ENCODE results near the gene SF3A2. TPM values are rescaled to one million over a fixed set of nuclear protein-coding genes. Genes with fewer than 3 reads are reported as not detected.

The SF3A2 gene
- total RNA-seq, 1 donor from 2014 or later, result 43.4 TPM

DNA sequence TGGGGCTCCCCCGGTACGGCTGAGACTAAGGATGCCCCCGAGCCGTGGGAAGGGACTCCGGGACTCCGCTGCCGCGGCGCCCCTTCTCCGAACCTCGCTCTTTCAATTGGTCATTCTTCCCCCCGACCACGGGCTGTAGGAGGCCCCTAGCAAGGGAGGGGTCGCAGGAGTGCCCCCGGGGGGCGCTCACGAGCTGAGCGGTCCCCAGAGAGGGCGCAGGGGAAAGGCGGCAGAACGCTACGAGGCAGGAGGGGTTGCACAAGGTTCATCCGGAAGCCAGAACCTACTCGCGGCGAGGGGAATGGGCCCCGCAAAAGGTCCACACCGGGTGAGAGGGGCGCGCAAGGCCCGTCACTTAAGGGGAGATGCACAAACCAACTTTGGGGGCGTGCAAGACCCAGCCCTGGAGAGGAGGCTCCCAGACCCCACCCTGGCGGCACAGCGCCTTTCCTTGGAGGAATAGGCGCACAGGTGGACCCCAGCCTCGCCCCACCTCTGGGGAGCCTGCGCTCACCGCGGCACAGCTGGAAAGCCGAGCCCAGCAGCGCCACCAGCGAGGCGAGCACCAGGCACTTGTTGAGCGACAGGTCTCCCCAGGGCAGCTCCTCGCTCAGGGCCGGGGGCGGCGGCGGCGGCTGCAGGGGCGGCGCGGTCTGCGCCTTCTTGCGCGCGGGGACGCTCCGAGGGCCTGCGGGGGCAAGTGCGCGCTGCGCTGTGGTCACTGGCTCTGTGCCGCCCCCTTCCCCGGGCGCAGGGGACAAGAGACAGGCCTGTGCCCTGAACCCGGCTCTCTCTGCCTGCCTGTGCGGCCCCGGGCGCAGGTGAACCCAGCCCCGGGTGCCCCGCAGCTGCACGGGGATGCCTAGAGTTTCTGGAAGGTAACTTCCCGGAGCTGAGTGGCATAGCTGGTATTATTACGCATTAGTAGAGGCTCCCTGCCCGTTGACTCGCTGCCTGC lies 16.8 kb downstream of the SF3A2 start:
- DNase-seq, result no peak

GRCh38 chr19:2254064-2254872 lies 17.6 kb downstream of the SF3A2 start:
- DNase-seq, result peak; percentile 61

- no peak for DNase-seq
Measured at GRCh38 chr19:2255112-2255845, 18.7 kb downstream of the SF3A2 start.

GRCh38 chr19:2255982-2256685 lies 19.5 kb downstream of the SF3A2 start, which contains the start of gene JSRP1:
TSS of gene JSRP1 (minus strand) at chr19:2256417. CDS start at chr19:2255314, 1,103 bp downstream.
- no peak for DNase-seq

GRCh38 chr19:2259336-2259735 lies 22.7 kb downstream of the SF3A2 start:
- DNase-seq, result no peak

DNA sequence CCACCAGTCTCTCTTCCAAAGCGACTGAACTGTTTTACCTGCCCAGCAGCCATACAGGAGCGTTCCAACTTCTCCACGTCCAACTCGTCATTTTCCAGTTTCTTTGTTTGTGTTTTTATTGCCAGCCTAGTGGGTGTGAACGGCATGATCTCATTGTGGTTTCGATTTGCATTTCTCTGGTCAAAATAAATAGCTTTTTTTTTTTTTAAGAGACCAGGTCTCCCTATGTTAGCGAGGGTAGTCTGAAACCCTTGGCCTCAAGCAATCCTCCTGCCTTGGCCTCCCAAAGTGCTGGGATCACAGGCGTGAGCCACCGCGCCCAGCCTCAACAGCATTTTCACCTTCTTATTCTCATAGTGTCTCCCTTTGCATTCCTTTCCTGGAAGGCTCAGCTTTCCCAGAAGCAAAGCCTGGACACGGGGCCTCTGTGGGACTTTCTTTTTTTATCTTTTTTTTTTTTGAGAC lies 23.7 kb downstream of the SF3A2 start:
- DNase-seq, result no peak

DNA sequence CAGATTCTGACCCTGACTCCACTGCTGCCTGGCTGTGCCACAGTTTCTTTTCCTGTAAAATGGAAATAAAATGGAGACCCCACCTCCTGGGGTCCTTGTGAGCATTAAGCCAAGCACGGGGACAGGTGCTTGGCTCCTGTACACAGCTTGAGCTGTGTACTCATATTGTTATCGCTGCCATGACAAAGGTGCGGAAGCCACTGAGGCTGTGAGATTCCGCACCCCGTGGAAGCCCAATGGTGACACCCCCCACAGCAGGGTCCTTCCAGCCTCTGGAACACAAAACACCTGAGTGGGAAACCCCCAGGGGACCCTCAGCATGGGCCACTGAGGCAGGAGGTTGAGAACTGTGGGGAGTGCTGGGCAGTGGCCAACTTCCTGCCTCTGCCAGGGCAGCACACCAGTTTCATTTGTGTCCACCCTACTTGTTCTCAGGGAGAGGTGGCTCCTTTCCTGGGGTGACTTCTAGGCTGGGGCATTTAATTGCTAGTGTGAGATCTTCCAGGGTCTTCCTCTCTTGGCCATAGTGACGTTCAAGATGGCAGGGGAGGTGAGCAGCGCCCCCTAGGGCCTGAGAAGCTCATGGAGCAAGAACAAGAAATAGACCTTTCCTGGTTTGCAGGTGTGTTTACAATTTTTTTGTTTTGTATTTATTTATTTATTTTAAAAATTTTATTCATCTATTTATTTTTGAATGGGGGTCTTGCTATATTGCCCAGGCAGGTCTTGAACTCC lies 25.0 kb downstream of the SF3A2 start:
- DNase-seq, result peak; percentile 73

GRCh38 chr19:2266183-2266993 lies 29.8 kb downstream of the SF3A2 start:
- peak; percentile 84 for DNase-seq

DNA sequence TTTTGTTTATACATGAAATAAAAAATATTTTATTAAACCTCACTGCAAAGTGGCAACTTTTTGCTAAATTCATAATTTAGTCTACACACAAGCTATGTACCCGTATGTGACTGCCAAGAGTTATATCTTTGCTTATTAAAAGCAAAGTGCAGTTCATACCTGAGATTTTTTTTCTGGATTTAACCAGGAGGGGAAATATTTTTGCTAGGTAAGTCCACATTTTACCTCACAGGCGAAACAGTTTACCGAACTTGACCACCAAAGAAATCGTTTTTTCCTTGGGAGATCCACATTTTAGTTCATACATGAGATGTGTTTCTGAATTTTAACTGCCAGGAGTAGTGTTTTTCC lies 31.8 kb downstream of the SF3A2 start:
- no peak for DNase-seq

DNA sequence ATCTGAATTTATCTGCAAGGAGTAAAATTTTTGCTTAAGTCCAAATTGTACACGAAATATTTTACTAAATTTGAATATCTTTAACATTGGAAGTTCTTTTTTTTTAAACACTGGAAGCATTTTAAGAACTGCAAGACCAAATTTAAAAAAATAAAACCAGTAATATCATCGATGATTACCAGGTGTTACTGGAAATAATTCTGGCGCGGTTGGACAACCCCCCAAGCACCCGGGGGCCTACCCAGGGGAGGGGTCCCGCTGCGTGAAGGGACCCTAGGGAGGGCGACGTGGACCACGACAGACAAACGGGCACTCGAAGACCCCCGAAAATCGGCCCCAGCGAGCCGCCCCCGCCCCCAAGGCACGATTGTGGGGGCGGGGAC lies 32.2 kb downstream of the SF3A2 start:
- no peak for DNase-seq

- DNase-seq, result peak; percentile 98
Measured at GRCh38 chr19:2269244-2270156, 32.9 kb downstream of the SF3A2 start.

DNA sequence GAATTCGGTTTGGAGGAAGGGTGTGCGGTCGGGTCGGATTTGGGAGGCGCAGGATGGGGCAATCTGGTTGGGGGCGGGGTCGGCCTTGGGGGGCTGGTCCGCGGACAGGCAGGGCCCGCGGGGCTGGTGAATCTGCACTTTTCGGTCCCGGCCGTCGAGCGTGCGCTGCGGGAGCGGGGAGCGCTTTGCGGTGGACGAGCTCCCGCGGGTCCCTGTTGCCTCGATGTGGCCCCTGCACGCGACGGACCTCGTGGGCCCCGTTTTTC lies 33.5 kb downstream of the SF3A2 start:
- DNase-seq, result peak; percentile 23

DNA sequence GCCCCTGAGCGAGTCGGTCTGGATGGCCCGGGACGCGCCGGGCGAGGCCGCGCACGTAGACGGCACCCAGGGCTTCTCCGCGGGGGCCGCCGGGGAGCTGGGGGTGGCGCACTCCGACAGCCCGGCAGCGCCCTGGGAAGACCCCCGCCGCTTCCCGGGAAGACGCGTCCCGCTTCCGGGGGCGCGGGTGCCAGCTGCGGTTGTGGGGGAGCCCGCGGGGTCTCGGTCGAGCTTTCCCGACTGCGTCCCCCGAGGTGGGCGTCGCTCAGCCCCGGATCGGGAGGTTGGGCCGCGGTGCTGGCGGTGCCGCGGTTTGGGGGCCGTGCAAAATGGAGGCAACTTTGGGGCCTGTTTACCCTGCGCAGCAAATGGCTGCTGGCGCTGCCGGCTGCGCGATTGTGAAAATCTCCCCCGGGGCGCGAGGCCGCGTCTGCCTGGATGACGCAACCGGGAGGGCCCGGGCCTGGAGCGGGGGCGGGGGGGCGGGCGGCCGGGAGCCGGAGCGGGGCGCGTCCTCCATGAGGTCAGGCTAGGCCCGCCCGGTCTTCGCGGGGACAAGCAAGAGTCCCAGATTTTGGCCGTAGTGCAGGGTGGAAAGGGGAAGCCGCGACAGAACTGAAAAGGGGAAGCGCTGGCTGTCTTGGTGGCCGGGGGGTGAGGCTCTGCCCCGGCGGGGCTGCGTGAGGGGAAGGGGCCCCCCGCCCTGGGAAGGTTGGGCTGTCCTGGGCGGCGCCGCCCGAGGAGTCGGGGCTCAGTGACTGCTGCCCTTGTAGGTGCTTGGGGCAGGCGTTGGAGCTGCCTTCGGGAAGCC lies 34.0 kb downstream of the SF3A2 start:
- peak; percentile 84 for DNase-seq

- peak; percentile 36 for DNase-seq
Measured at GRCh38 chr19:2271234-2272103, 34.8 kb downstream of the SF3A2 start.

GRCh38 chr19:2273356-2274184 lies 36.9 kb downstream of the SF3A2 start:
- DNase-seq, result peak; percentile 71

- DNase-seq, result no peak
Measured at GRCh38 chr19:2274185-2274711, 37.6 kb downstream of the SF3A2 start.

Measured in dermis blood vessel endothelial cell (primary cell).